Thoracic aorta (tissue), 2 donors: Measurements from ENCODE around the gene PCDH9. TPM values are rescaled to one million over a fixed set of nuclear protein-coding genes. Genes with fewer than 3 reads are reported as not detected.

Source experiments
- ATAC-seq: fragments of 150-250 bp; one replicate; pipeline ENCODE4 v1.8.0; 2017; ENCODE audit warnings: low read depth; ENCODE audit not compliant: insufficient number of reproducible peaks, low FRiP score
- DNase-seq: peaks from one replicate; pipeline ENCODE4 v3.0.0-alpha.2; 2020; ENCODE audit warnings: low spot score
- H3K27ac ChIP-seq, 2 donors: fragments of 200-600 bp; sonication (generic); 1 replicate in 1 of 2; 2 replicates in 1 of 2; pipeline ENCODE4 v1.5.1; 2016; ENCODE audit warnings: mild to moderate bottlenecking in 2 of 2, moderate library complexity in 2 of 2
- H3K27me3 ChIP-seq: fragments of 200-600 bp; sonication (generic); replicated peaks from 2 replicates; pipeline ENCODE4 v1.6.0; 2016; ENCODE audit warnings: mild to moderate bottlenecking; ENCODE audit not compliant: insufficient read depth
- H3K36me3 ChIP-seq: fragments of 200-600 bp; sonication (generic); one replicate; pipeline ENCODE4 v1.5.1; 2016
- H3K4me1 ChIP-seq, 2 donors: fragments of 200-600 bp; sonication (generic); 1 replicate in 1 of 2; 2 replicates in 1 of 2; pipeline versions ENCODE4 v1.5.1 to v1.6.0; 2016; ENCODE audit warnings: low read depth in 2 of 2, mild to moderate bottlenecking in 1 of 2; ENCODE audit not compliant: control insufficient read depth in 1 of 2
- H3K4me3 ChIP-seq: fragments of 200-600 bp; sonication (generic); 2 replicates; pipeline ENCODE4 v1.5.1; 2016; ENCODE audit warnings: mild to moderate bottlenecking
- H3K9me3 ChIP-seq: fragments of 200-600 bp; sonication (generic); 2 replicates; pipeline ENCODE4 v1.5.1; 2016
- CTCF ChIP-seq: fragments of 200-600 bp; sonication (generic); IDR thresholded peaks from one replicate; pipeline ENCODE4 v1.5.1; 2019; ENCODE audit warnings: antibody characterized with exemption
- total RNA-seq, 2 donors: library from RNA; depleted of rRNA; stranded (reverse); fragments of >200 nt; gene quantifications; one replicate each; pipeline versions ENCODE4 v1.1.0 to v1.2.3, GENCODE V29; 2016

Gene PCDH9
- total RNA-seq, 2 donors from 2014 or later = 12.3 to 15.3 TPM

GRCh38 chr13:66410314-66410713 lies 819.8 kb downstream of the PCDH9 start:
- Histone ChIP-seq H3K4me3 (no peak overlapping the region), H3K9me3 (no peaks in the 10 kb centered on the region), H3K27ac (no peak overlapping the region), H3K36me3 (no peaks in the 10 kb centered on the region), H3K4me1 (no peaks in the 10 kb centered on the region), H3K27me3 (no peaks in the 10 kb centered on the region)
- ATAC-seq = no peak
- DNase-seq = no peak
- no peak for TF ChIP-seq CTCF

- H3K9me3 ChIP-seq = no peaks in the 10 kb centered on the region
- no peaks in the 10 kb centered on the region for H3K36me3 ChIP-seq
- ATAC-seq = no peak
- no peaks in the 10 kb centered on the region for H3K4me1 ChIP-seq
- no peak overlapping the region for H3K4me3 ChIP-seq
- no peaks in the 10 kb centered on the region for H3K27me3 ChIP-seq
- no peak overlapping the region for H3K27ac ChIP-seq
- TF ChIP-seq CTCF = no peak
- DNase-seq = no peak
Observed at GRCh38 chr13:66409542-66409941, 820.6 kb downstream of the PCDH9 start.

- H3K27me3 ChIP-seq = no peaks in the 10 kb centered on the region
- DNase-seq (no peak), ATAC-seq (no peak)
- TF ChIP-seq CTCF = no peak
- no peak overlapping the region for H3K4me3 ChIP-seq
- H3K9me3 ChIP-seq = no peaks in the 10 kb centered on the region
- no peaks in the 10 kb centered on the region for H3K4me1 ChIP-seq
- H3K36me3 ChIP-seq = no peaks in the 10 kb centered on the region
- no peak overlapping the region for H3K27ac ChIP-seq
Observed at GRCh38 chr13:66407128-66407527, 823.0 kb downstream of the PCDH9 start.

- no peak for TF ChIP-seq CTCF
- no peaks in the 10 kb centered on the region for H3K9me3 ChIP-seq
- ATAC-seq = no peak
- no peaks in the 10 kb centered on the region for H3K4me1 ChIP-seq
- H3K36me3 ChIP-seq = no peaks in the 10 kb centered on the region
- H3K4me3 ChIP-seq = no peak overlapping the region
- no peaks in the 10 kb centered on the region for H3K27me3 ChIP-seq
- DNase-seq = no peak
- no peak overlapping the region for H3K27ac ChIP-seq
Observed at GRCh38 chr13:66405908-66406802, 824.0 kb downstream of the PCDH9 start.

GRCh38 chr13:66402546-66402945 lies 827.6 kb downstream of the PCDH9 start:
- no peak for TF ChIP-seq CTCF
- H3K27ac ChIP-seq = no peak overlapping the region
- H3K36me3 ChIP-seq = no peaks in the 10 kb centered on the region
- H3K9me3 ChIP-seq = no peaks in the 10 kb centered on the region
- ATAC-seq (no peak), DNase-seq (no peak)
- no peak overlapping the region for H3K4me3 ChIP-seq
- no peaks in the 10 kb centered on the region for H3K4me1 ChIP-seq
- no peaks in the 10 kb centered on the region for H3K27me3 ChIP-seq
